A549 (cell line): ENCODE results near the gene FAXDC2. TPM values are rescaled to one million over a fixed set of nuclear protein-coding genes. Genes with fewer than 3 reads are reported as not detected.

ENCODE experiments used
- ATAC-seq, 2 experiments: fragments of 200-7000 bp in 1 of 2; fragments of >200 bp in 1 of 2; cut with Nextera tagmentation in 1 of 2; cut with Tn5 transposase in 1 of 2; 3 replicates each; pipeline versions ENCODE4 v1.8.0 to v1.9.1; 2018 to 2020; ENCODE audit warnings: mild to moderate bottlenecking in 1 of 2, moderate library complexity in 1 of 2
- CTCF ChIA-PET: fragments of 300-600 bp; sonication (Branson Sonifier 250); formaldehyde crosslinking; extraction: SDS; loops from one replicate; lab custom pipeline; 2021; ENCODE audit warnings: antibody characterized with exemption, inconsistent platforms; lab: Yijun Ruan, JAX
- POLR2A ChIA-PET: fragments of 350-600 bp; formaldehyde crosslinking; extraction: SDS; loops from one replicate; lab custom pipeline; 2021; ENCODE audit warnings: antibody characterized with exemption, inconsistent platforms; lab: Yijun Ruan, JAX
- DNase-seq, 2 experiments: peaks; one replicate each; pipeline versions ENCODE4 v3.0.0 to v3.0.0-alpha.2; 2011 to 2016; ENCODE audit warnings: low read depth in 1 of 2, low spot score in 1 of 2
- FAIRE-seq: peaks from 2 replicates; lab custom pipeline; 2011; peaks lifted over from hg19 to GRCh38; lab: Jason Lieb, UNC
- H3K27ac ChIP-seq, 2 experiments: fragments of >200 bp; sonication (Bioruptor Twin); formaldehyde crosslinking; 3 replicates each; pipeline ENCODE4 v1.5.1; 2016 to 2017
- H3K4me1 ChIP-seq: fragments of >200 bp; sonication (Bioruptor Twin); formaldehyde crosslinking; 3 replicates; pipeline ENCODE4 v1.6.1; 2016
- H3K4me2 ChIP-seq: fragments of >200 bp; sonication (Bioruptor Twin); formaldehyde crosslinking; 3 replicates; pipeline ENCODE4 v1.6.1; 2016
- H3K4me3 ChIP-seq: fragments of >200 bp; sonication (Bioruptor Twin); formaldehyde crosslinking; 3 replicates; pipeline ENCODE4 v1.5.1; 2016
- H3K9me3 ChIP-seq: fragments of >200 bp; sonication (Bioruptor Twin); formaldehyde crosslinking; 3 replicates; pipeline ENCODE4 v1.6.1; 2016
- BHLHE40 ChIP-seq: IDR thresholded peaks from 2 replicates; pipeline ENCODE4 v1.6.1; 2012; ENCODE audit warnings: low read depth, low read length, inconsistent platforms
- CHD2 ChIP-seq: fragments of 150-350 bp; IDR thresholded peaks from 2 replicates; pipeline ENCODE4 v1.6.1; 2014; ENCODE audit warnings: low read length; ENCODE audit not compliant: partially characterized antibody
- E2F6 ChIP-seq: IDR thresholded peaks from 2 replicates; pipeline ENCODE4 v1.6.1; 2012; ENCODE audit warnings: low read depth, borderline replicate concordance
- FOXS1 ChIP-seq: fragments of 250-450 bp; sonication (Bioruptor Pico); IDR thresholded peaks from 2 replicates; pipeline ENCODE4 v1.5.0; 2020; ENCODE audit warnings: mild to moderate bottlenecking, moderate library complexity
- HEYL ChIP-seq: fragments of 250-450 bp; sonication (Bioruptor Pico); IDR thresholded peaks from 2 replicates; pipeline ENCODE4 v1.8.0; 2021; ENCODE audit warnings: mild to moderate bottlenecking, moderate library complexity
- HOXB13 ChIP-seq: fragments of 250-450 bp; sonication (Bioruptor Pico); IDR thresholded peaks from 2 replicates; pipeline ENCODE4 v1.5.0; 2020; ENCODE audit warnings: low read depth, mild to moderate bottlenecking, moderate library complexity
- HOXB5 ChIP-seq: fragments of 250-450 bp; sonication (Bioruptor Pico); IDR thresholded peaks from 2 replicates; pipeline ENCODE4 v1.5.0; 2020; ENCODE audit warnings: mild to moderate bottlenecking, moderate library complexity
- JUNB ChIP-seq: fragments of >200 bp; sonication (Bioruptor Twin); formaldehyde crosslinking; IDR thresholded peaks from 2 replicates; pipeline ENCODE4 v1.6.1; 2016
- MAFK ChIP-seq: fragments of 450-650 bp; IDR thresholded peaks from 2 replicates; pipeline ENCODE4 v1.6.1; 2014; ENCODE audit not compliant: partially characterized antibody
- PBX3 ChIP-seq: IDR thresholded peaks from 2 replicates; pipeline ENCODE4 v1.6.1; 2012
- PHF8 ChIP-seq: fragments of 200-600 bp; sonication (generic); IDR thresholded peaks from 2 replicates; pipeline ENCODE4 v1.6.1; 2016; ENCODE audit warnings: low read depth, mild to moderate bottlenecking, antibody characterized with exemption, moderate library complexity, borderline replicate concordance
- RAD21 ChIP-seq, 2 experiments: fragments of >200 bp in 1 of 2; sonication (Bioruptor Twin) in 1 of 2; formaldehyde crosslinking in 1 of 2; IDR thresholded peaks in 1 of 2; conservative IDR thresholded peaks in 1 of 2; 2 replicates in 1 of 2; 3 replicates in 1 of 2; pipeline ENCODE4 v1.6.1; 2012 to 2018; ENCODE audit warnings: inconsistent platforms in 1 of 2
- TP53 ChIP-seq: fragments of 250-450 bp; sonication (Bioruptor Pico); IDR thresholded peaks from 2 replicates; pipeline ENCODE4 v1.5.0; 2021; ENCODE audit warnings: mild to moderate bottlenecking, moderate library complexity
- WGBS: methylation state at CpG from one replicate; pipeline ENCODE4 v1.1.6; 2017; ENCODE audit errors: missing lambda C conversion rate; 5-methylcytosine and 5-hydroxymethylcytosine counted together
- polyA plus RNA-seq, 4 experiments: library from polyadenylated mRNA; depleted of rRNA in 3 of 4; stranded (reverse); fragments of >200 nt; fragmentation: RNase III in 1 of 4; extraction: RNeasy Plus Mini Kit Qiagen cat#74134 plus additional on column Dnase treatment in 1 of 4; gene quantifications; 2 replicates in 3 of 4; 3 replicates in 1 of 4; pipeline ENCODE4 v1.2.3, GENCODE V29; 2011 to 2017
- TF ChIP-seq, protein P1 (sequence below): fragments of >200 bp; sonication (Bioruptor Twin); formaldehyde crosslinking; IDR thresholded peaks from 3 replicates; pipeline ENCODE4 v1.5.1; 2016
- TF ChIP-seq, protein P2 (sequence below): fragments of 200-600 bp; sonication (generic); IDR thresholded peaks from 2 replicates; pipeline ENCODE4 v1.6.1; 2016; ENCODE audit warnings: antibody characterized with exemption, mild to moderate bottlenecking, moderate library complexity

The FAXDC2 gene
- polyA plus RNA-seq, 2 of the 4 experiments (the other 2 are of a cell fraction) = 0.14 to 0.94 TPM

- 79% methylated on average over 5 of the region's 5 CpGs for WGBS
- no peak overlapping the region for H3K4me3 ChIP-seq
- TF ChIP-seq TP53 (CRISPR knock-in tag) = no peak
- TF ChIP-seq HOXB5 (CRISPR knock-in tag) = no peak
- TF ChIP-seq E2F6 = no peak
- no peak for TF ChIP-seq PBX3
- TF ChIP-seq HEYL = no peak
- TF ChIP-seq BHLHE40 = no peak
- TF ChIP-seq, protein P1, sequence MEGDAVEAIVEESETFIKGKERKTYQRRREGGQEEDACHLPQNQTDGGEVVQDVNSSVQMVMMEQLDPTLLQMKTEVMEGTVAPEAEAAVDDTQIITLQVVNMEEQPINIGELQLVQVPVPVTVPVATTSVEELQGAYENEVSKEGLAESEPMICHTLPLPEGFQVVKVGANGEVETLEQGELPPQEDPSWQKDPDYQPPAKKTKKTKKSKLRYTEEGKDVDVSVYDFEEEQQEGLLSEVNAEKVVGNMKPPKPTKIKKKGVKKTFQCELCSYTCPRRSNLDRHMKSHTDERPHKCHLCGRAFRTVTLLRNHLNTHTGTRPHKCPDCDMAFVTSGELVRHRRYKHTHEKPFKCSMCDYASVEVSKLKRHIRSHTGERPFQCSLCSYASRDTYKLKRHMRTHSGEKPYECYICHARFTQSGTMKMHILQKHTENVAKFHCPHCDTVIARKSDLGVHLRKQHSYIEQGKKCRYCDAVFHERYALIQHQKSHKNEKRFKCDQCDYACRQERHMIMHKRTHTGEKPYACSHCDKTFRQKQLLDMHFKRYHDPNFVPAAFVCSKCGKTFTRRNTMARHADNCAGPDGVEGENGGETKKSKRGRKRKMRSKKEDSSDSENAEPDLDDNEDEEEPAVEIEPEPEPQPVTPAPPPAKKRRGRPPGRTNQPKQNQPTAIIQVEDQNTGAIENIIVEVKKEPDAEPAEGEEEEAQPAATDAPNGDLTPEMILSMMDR = no peak
- no peak for TF ChIP-seq FOXS1 (CRISPR knock-in tag)
- no peak for FAIRE-seq
- DNase-seq = no peak
- CTCF ChIA-PET = interaction anchor here (0.6 to 1.3 kb wide), 4 partner anchors 11 to 195 kb away, joined by 3 read pairs; no protein-coding TSS in a partner anchor
- no peaks in the 10 kb centered on the region for H3K4me1 ChIP-seq
- POLR2A ChIA-PET = no interaction called here
- H3K4me2 ChIP-seq = no peak overlapping the region
- H3K9me3 ChIP-seq = no peaks in the 10 kb centered on the region
- no peak; a peak in 1 of 6 replicates for ATAC-seq
- no peak overlapping the region for H3K27ac ChIP-seq
Observed at GRCh38 chr5:154844809-154845208, 5.6 kb downstream of the FAXDC2 start.

- 81% methylated on average over 6 of the region's 6 CpGs for WGBS
- DNase-seq (no peak), ATAC-seq (no peak), FAIRE-seq (no peak)
- TF ChIP-seq MAFK = peak; percentile 93
- no peak for TF ChIP-seq PHF8
- Histone ChIP-seq H3K9me3 (no peaks in the 10 kb centered on the region), H3K4me1 (no peaks in the 10 kb centered on the region), H3K4me2 (no peak overlapping the region), H3K4me3 (no peak overlapping the region), H3K27ac (no peak overlapping the region)
- ChIA-PET POLR2A (interaction anchor here (1.3 kb wide), 1 partner anchor 16 kb away, joined by 4 read pairs; the partner anchor contains the start of gene CNOT8), CTCF (interaction anchor here (1.1 to 1.3 kb wide), 3 partner anchors 9 to 193 kb away, joined by 3 read pairs; no protein-coding TSS in a partner anchor)
Observed at GRCh38 chr5:154842689-154843530, 7.5 kb downstream of the FAXDC2 start.

GRCh38 chr5:154841273-154841661 lies 9.1 kb downstream of the FAXDC2 start:
- CTCF ChIA-PET = interaction anchor here (0.6 to 0.8 kb wide), 2 partner anchors 19 to 187 kb away, joined by 3 to 4 read pairs; no protein-coding TSS in a partner anchor
- Histone ChIP-seq H3K9me3 (no peaks in the 10 kb centered on the region), H3K4me2 (no peak overlapping the region), H3K27ac (no peak overlapping the region), H3K4me1 (no peaks in the 10 kb centered on the region), H3K4me3 (no peak overlapping the region)
- POLR2A ChIA-PET = interaction anchor here (1.1 kb wide), 2 partner anchors 16 kb away, joined by 3 to 4 read pairs; no protein-coding TSS in a partner anchor
- DNase-seq = no peak
- no peak for FAIRE-seq
- no peak for ATAC-seq
- no peak for TF ChIP-seq CHD2
- TF ChIP-seq, protein P2, sequence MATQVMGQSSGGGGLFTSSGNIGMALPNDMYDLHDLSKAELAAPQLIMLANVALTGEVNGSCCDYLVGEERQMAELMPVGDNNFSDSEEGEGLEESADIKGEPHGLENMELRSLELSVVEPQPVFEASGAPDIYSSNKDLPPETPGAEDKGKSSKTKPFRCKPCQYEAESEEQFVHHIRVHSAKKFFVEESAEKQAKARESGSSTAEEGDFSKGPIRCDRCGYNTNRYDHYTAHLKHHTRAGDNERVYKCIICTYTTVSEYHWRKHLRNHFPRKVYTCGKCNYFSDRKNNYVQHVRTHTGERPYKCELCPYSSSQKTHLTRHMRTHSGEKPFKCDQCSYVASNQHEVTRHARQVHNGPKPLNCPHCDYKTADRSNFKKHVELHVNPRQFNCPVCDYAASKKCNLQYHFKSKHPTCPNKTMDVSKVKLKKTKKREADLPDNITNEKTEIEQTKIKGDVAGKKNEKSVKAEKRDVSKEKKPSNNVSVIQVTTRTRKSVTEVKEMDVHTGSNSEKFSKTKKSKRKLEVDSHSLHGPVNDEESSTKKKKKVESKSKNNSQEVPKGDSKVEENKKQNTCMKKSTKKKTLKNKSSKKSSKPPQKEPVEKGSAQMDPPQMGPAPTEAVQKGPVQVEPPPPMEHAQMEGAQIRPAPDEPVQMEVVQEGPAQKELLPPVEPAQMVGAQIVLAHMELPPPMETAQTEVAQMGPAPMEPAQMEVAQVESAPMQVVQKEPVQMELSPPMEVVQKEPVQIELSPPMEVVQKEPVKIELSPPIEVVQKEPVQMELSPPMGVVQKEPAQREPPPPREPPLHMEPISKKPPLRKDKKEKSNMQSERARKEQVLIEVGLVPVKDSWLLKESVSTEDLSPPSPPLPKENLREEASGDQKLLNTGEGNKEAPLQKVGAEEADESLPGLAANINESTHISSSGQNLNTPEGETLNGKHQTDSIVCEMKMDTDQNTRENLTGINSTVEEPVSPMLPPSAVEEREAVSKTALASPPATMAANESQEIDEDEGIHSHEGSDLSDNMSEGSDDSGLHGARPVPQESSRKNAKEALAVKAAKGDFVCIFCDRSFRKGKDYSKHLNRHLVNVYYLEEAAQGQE = no peak
- no peak for TF ChIP-seq JUNB
- no peak for TF ChIP-seq RAD21 (conservative IDR thresholded peaks at IDR 0.05 in 1 of 2, IDR thresholded peaks at IDR 0.05 in 1 of 2)
- TF ChIP-seq TP53 (CRISPR knock-in tag) = no peak
- TF ChIP-seq HOXB5 (CRISPR knock-in tag) = no peak
- no peak for TF ChIP-seq HOXB13
